ENCODE data around the gene SLC6A18. TPM values are rescaled to one million over a fixed set of nuclear protein-coding genes. Genes with fewer than 3 reads are reported as not detected.

Gene SLC6A18, protein sequence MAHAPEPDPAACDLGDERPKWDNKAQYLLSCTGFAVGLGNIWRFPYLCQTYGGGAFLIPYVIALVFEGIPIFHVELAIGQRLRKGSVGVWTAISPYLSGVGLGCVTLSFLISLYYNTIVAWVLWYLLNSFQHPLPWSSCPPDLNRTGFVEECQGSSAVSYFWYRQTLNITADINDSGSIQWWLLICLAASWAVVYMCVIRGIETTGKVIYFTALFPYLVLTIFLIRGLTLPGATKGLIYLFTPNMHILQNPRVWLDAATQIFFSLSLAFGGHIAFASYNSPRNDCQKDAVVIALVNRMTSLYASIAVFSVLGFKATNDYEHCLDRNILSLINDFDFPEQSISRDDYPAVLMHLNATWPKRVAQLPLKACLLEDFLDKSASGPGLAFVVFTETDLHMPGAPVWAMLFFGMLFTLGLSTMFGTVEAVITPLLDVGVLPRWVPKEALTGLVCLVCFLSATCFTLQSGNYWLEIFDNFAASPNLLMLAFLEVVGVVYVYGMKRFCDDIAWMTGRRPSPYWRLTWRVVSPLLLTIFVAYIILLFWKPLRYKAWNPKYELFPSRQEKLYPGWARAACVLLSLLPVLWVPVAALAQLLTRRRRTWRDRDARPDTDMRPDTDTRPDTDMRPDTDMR
- total RNA-seq (2012; rRNA removed) (not detected in 2 replicates), polyA plus RNA-seq (2012; rRNA removed) (not detected in 2 replicates), Bru-seq, nascent RNA (not detected), BruChase-seq, experiment 1, labeled RNA remaining after a 6-hour chase (not detected), BruChase-seq, experiment 2, labeled RNA remaining after a 2-hour chase (not detected)
- not detected in 2 replicates for polyA plus RNA-seq (2012; cell fraction: cytosol; rRNA removed)
- not detected in 2 replicates for polyA plus RNA-seq (2012; cell fraction: nucleus; rRNA removed; ENCODE audit: low replicate concordance)
- long read RNA-seq = 0 reads

DNA sequence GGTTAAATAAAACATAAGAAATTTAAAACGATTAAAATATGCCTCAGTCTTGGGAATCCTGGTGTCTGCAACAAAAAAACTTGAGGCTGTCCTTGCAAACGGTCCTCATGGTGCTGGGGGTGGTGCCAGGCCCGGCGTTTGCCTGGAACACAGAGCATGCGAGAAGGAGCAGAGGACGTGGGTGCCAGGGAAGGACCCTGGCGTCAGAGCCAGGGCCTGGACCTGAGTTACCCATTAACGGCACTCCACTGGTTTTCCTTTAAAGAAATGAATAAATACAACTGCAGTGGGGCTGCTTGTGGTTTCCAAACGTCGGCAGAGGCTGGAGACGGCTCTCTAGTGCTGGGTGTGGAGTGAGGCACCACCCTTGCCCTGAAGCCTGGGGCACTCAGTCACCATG, at the start of gene SLC6A18:
SLC6A18 (plus strand) TSS at position 301 of the 400 bp plus-strand sequence; CDS start at position 398, 97 bp downstream.
- H4K91ac ChIP-seq (ENCODE audit: insufficient read depth, low read depth, low read length) = no peak within 1 kb of the TSS
- DNase-seq = no peak
- no peak within 1 kb of the TSS for H3K27ac ChIP-seq (ENCODE audit: insufficient read depth, low read length)
- CTCF ChIA-PET = no interaction called here
- H4K5ac ChIP-seq (ENCODE audit: low read depth, low read length) = no peak within 1 kb of the TSS
- H3K4ac ChIP-seq (ENCODE audit: low read depth, low read length) = no peak within 1 kb of the TSS
- in situ Hi-C loops (cut with MboI; ENCODE audit: low sequenced_read_pairs) = no loop called here
- no peak within 1 kb of the TSS for H2BK20ac ChIP-seq (ENCODE audit: low read depth, low read length)
- no TSS peak for BruUV-seq (replicated peaks)
- no peak within 1 kb of the TSS for H3K14ac ChIP-seq (replicated peaks; ENCODE audit: low read depth, low read length)
- no peaks in the 10 kb centered on the region for H3K9me1 ChIP-seq (ENCODE audit: insufficient read depth, low read length)
- no peaks in the 10 kb centered on the region for H3K36me3 ChIP-seq (ENCODE audit: control insufficient read depth, insufficient read depth, low read length)
- 83% methylated on average over 1 of the region's 11 CpGs; no CpG with 5 or more reads in 1 of the 2 experiments for WGBS, 2 experiments (ENCODE audit: extremely low coverage in 2 of 2, insufficient read length in 1 of 2)
- no peak within 1 kb of the TSS for H4K8ac ChIP-seq (ENCODE audit: low read depth in 2 of 2, low read length in 2 of 2)
- H3K9ac ChIP-seq (ENCODE audit: low read depth, low read length) = no peak within 1 kb of the TSS
- H2AK5ac ChIP-seq (ENCODE audit: low read depth, low read length) = no peak within 1 kb of the TSS
- H4K20me1 ChIP-seq (ENCODE audit: insufficient read depth, low read length) = no peaks in the 10 kb centered on the region
- dilution Hi-C loops (cut with HindIII; ENCODE audit: low sequenced_read_pairs, unreplicated experiment) = no loop called here
- no peak within 1 kb of the TSS for H2BK15ac ChIP-seq (ENCODE audit: low read depth, low read length)
- H3K27me3 ChIP-seq (ENCODE audit: control insufficient read depth, insufficient read depth, low read length) = peaks cover 2% of the 10 kb centered on the region; the same call in 1 of the 2 replicates
- H3K4me3 ChIP-seq (ENCODE audit: insufficient read depth, low read depth, low read length) = no peak within 1 kb of the TSS
- no peak within 1 kb of the TSS for H3K18ac ChIP-seq (ENCODE audit: low read depth, low read length)
- peak within 1 kb of the TSS; percentile 11 for H2AFZ ChIP-seq (replicated peaks; ENCODE audit: low read length, poor library complexity)
- peaks cover 2% of the 10 kb centered on the region for H3K9me3 ChIP-seq (ENCODE audit: control insufficient read depth, insufficient read depth, low read length)
- H3K23ac ChIP-seq (ENCODE audit: low read depth, low read length) = no peak within 1 kb of the TSS
- H2BK5ac ChIP-seq (ENCODE audit: low read depth, low read length, poor library complexity, severe bottlenecking) = no peak within 1 kb of the TSS
- intact Hi-C loops (cut with micrococcal nuclease) = no loop called here
- no peak for ATAC-seq (ENCODE audit: low read depth)
- H2BK120ac ChIP-seq (ENCODE audit: low read depth, low read length) = no peak within 1 kb of the TSS
- no peak within 1 kb of the TSS for H2AK9ac ChIP-seq (replicated peaks; ENCODE audit: low read depth, low read length, poor library complexity)
- no peaks in the 10 kb centered on the region for H3K79me1 ChIP-seq (ENCODE audit: low read depth in 1 of 2, low read length in 2 of 2)
- POLR2A ChIA-PET (ENCODE audit: unreplicated experiment) = no interaction called here
- no peaks in the 10 kb centered on the region; the same call in 1 of the 2 replicates for H3K4me1 ChIP-seq (ENCODE audit: control insufficient read depth, insufficient read depth, low read length)
- H3K4me2 ChIP-seq (ENCODE audit: low read depth, low read length) = no peak within 1 kb of the TSS
- no peak within 1 kb of the TSS for H3K56ac ChIP-seq (ENCODE audit: extremely low read depth, insufficient read depth, low read length)
- TF ChIP-seq FOS (IDR thresholded peaks at IDR 0.05; ENCODE audit: low read depth, low read length) = no peak
- TF ChIP-seq NFE2L2 (IDR thresholded peaks at IDR 0.05; ENCODE audit: low read depth, low read length) = no peak
- no peak for TF ChIP-seq MAFK (IDR thresholded peaks at IDR 0.05; ENCODE audit: low read depth, low read length)
- no peak for TF ChIP-seq RFX5 (IDR thresholded peaks at IDR 0.05; ENCODE audit: low read depth, low read length)
- TF ChIP-seq BHLHE40 (IDR thresholded peaks at IDR 0.05; ENCODE audit: low read depth, low read length) = no peak
- no peak for TF ChIP-seq MAZ (IDR thresholded peaks at IDR 0.05; ENCODE audit: borderline replicate concordance, low read depth, low read length)
- TF ChIP-seq CEBPB (IDR thresholded peaks at IDR 0.05; ENCODE audit: low read depth, low read length) = no peak
- TF ChIP-seq, protein P1, sequence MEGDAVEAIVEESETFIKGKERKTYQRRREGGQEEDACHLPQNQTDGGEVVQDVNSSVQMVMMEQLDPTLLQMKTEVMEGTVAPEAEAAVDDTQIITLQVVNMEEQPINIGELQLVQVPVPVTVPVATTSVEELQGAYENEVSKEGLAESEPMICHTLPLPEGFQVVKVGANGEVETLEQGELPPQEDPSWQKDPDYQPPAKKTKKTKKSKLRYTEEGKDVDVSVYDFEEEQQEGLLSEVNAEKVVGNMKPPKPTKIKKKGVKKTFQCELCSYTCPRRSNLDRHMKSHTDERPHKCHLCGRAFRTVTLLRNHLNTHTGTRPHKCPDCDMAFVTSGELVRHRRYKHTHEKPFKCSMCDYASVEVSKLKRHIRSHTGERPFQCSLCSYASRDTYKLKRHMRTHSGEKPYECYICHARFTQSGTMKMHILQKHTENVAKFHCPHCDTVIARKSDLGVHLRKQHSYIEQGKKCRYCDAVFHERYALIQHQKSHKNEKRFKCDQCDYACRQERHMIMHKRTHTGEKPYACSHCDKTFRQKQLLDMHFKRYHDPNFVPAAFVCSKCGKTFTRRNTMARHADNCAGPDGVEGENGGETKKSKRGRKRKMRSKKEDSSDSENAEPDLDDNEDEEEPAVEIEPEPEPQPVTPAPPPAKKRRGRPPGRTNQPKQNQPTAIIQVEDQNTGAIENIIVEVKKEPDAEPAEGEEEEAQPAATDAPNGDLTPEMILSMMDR (conservative IDR thresholded peaks at IDR 0.05; ENCODE audit: low read depth, low read length) = no peak
- TF ChIP-seq POLR2A (IDR thresholded peaks at IDR 0.05; ENCODE audit: low read depth, low read length) = no peak
- no peak for TF ChIP-seq MXI1 (IDR thresholded peaks at IDR 0.05; ENCODE audit: borderline replicate concordance, low read depth, low read length)
- no peak for TF ChIP-seq SMC3 (IDR thresholded peaks at IDR 0.05; ENCODE audit: low read depth, low read length)
- no peak for TF ChIP-seq RCOR1 (IDR thresholded peaks at IDR 0.05; ENCODE audit: insufficient replicate concordance, low read length)
- TF ChIP-seq, protein P2, sequence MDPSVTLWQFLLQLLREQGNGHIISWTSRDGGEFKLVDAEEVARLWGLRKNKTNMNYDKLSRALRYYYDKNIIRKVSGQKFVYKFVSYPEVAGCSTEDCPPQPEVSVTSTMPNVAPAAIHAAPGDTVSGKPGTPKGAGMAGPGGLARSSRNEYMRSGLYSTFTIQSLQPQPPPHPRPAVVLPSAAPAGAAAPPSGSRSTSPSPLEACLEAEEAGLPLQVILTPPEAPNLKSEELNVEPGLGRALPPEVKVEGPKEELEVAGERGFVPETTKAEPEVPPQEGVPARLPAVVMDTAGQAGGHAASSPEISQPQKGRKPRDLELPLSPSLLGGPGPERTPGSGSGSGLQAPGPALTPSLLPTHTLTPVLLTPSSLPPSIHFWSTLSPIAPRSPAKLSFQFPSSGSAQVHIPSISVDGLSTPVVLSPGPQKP (IDR thresholded peaks at IDR 0.05; ENCODE audit: borderline replicate concordance, low read depth, low read length) = no peak
- no peak for TF ChIP-seq CHD1 (IDR thresholded peaks at IDR 0.05; ENCODE audit: low read depth, low read length)
- no peak for TF ChIP-seq RAD21 (IDR thresholded peaks at IDR 0.05; ENCODE audit: low read length)
